WTC11 (cell line): Measurements from ENCODE around the gene OPCML. TPM values are rescaled to one million over a fixed set of nuclear protein-coding genes. Genes with fewer than 3 reads are reported as not detected.
A peak's percentile ranks its signal among the peaks of the same experiment; 100 is the strongest.

Experiments used
- ATAC-seq: fragments of 200-7000 bp; cut with Tn5 transposase; 2 replicates; pipeline ENCODE4 v1.10.0; 2021; ENCODE audit warnings: mild to moderate bottlenecking, moderate library complexity
- CTCF ChIA-PET: fragments of 300-600 bp; sonication (Branson Sonifier 250); formaldehyde crosslinking; loops from one replicate; lab custom pipeline; 2021; ENCODE audit warnings: antibody characterized with exemption; lab: Charles Lee
- POLR2A ChIA-PET: fragments of 350-600 bp; sonication (Branson Sonifier 250); formaldehyde crosslinking; loops from one replicate; lab custom pipeline; 2021; ENCODE audit warnings: antibody characterized with exemption; lab: Charles Lee
- DNase-seq: peaks from one replicate; pipeline ENCODE4 v3.0.0; 2021; ENCODE audit warnings: low spot score
- H3K27ac Mint-ChIP-seq: 2 replicates; pipeline ENCODE4 v1.8.0; 2021; ENCODE audit warnings: mixed read lengths
- H3K27me3 Mint-ChIP-seq: 2 replicates; pipeline ENCODE4 v1.8.0; 2021; ENCODE audit warnings: low read depth, mild to moderate bottlenecking, moderate library complexity, mixed read lengths
- H3K36me3 Mint-ChIP-seq: 2 replicates; pipeline ENCODE4 v1.8.0; 2021; ENCODE audit warnings: mixed read lengths
- H3K4me1 Mint-ChIP-seq: 2 replicates; pipeline ENCODE4 v1.8.0; 2022; ENCODE audit warnings: mixed read lengths
- H3K4me3 Mint-ChIP-seq: 2 replicates; pipeline ENCODE4 v1.8.0; 2021; ENCODE audit warnings: mild to moderate bottlenecking, moderate library complexity, mixed read lengths
- H3K9me3 Mint-ChIP-seq: 2 replicates; pipeline ENCODE4 v1.8.0; 2021; ENCODE audit warnings: mixed read lengths
- AFF4 ChIP-seq: sonication (generic); formaldehyde crosslinking; IDR thresholded peaks from 2 replicates; pipeline ENCODE4 v1.8.1; 2023; ENCODE audit warnings: mild to moderate bottlenecking, missing genetic modification reagents, borderline replicate concordance
- ARID4B ChIP-seq: sonication (generic); formaldehyde crosslinking; IDR thresholded peaks from 2 replicates; pipeline ENCODE4 v1.8.0; 2023; ENCODE audit warnings: missing genetic modification reagents, mild to moderate bottlenecking, borderline replicate concordance
- ATF6 ChIP-seq: sonication (generic); formaldehyde crosslinking; IDR thresholded peaks from 2 replicates; pipeline ENCODE4 v1.8.1; 2023; ENCODE audit warnings: mild to moderate bottlenecking, missing genetic modification reagents
- FOXK1 ChIP-seq: sonication (generic); formaldehyde crosslinking; IDR thresholded peaks from 2 replicates; pipeline ENCODE4 v1.8.0; 2022; ENCODE audit warnings: mild to moderate bottlenecking, moderate library complexity, missing genetic modification reagents
- MLX ChIP-seq: sonication (generic); formaldehyde crosslinking; IDR thresholded peaks from 2 replicates; pipeline ENCODE4 v1.8.1; 2023; ENCODE audit warnings: mild to moderate bottlenecking, missing genetic modification reagents, moderate library complexity
- NFATC4 ChIP-seq: fragments of 250-450 bp; sonication (Bioruptor Pico); IDR thresholded peaks from 2 replicates; pipeline ENCODE4 v1.9.0; 2021; ENCODE audit warnings: mild to moderate bottlenecking
- NR2C2 ChIP-seq: sonication (generic); formaldehyde crosslinking; IDR thresholded peaks from 2 replicates; pipeline ENCODE4 v1.8.0; 2022; ENCODE audit warnings: mild to moderate bottlenecking, missing genetic modification reagents
- RELA ChIP-seq: sonication (generic); formaldehyde crosslinking; IDR thresholded peaks from 2 replicates; pipeline ENCODE4 v1.8.1; 2022; ENCODE audit warnings: missing genetic modification reagents, mild to moderate bottlenecking, borderline replicate concordance
- RORB ChIP-seq: fragments of 250-450 bp; sonication (Bioruptor Pico); IDR thresholded peaks from 2 replicates; pipeline ENCODE4 v1.9.0; 2021; ENCODE audit warnings: mild to moderate bottlenecking
- SMAD3 ChIP-seq: sonication (generic); formaldehyde crosslinking; IDR thresholded peaks from 2 replicates; pipeline ENCODE4 v1.8.0; 2022; ENCODE audit warnings: missing genetic modification reagents, mild to moderate bottlenecking, borderline replicate concordance
- STAT6 ChIP-seq: sonication (generic); formaldehyde crosslinking; conservative IDR thresholded peaks from 2 replicates; pipeline ENCODE4 v1.8.1; 2023; ENCODE audit warnings: mild to moderate bottlenecking, low read depth, missing genetic modification reagents, moderate library complexity
- TCF7 ChIP-seq: sonication (generic); formaldehyde crosslinking; IDR thresholded peaks from 2 replicates; pipeline ENCODE4 v1.8.0; 2022; ENCODE audit warnings: mild to moderate bottlenecking, low read depth, missing genetic modification reagents, moderate library complexity
- TP53 ChIP-seq: sonication (generic); formaldehyde crosslinking; IDR thresholded peaks from 2 replicates; pipeline ENCODE4 v1.8.1; 2023; ENCODE audit warnings: mild to moderate bottlenecking, missing genetic modification reagents
- ZNF138 ChIP-seq: sonication (generic); formaldehyde crosslinking; conservative IDR thresholded peaks from 2 replicates; pipeline ENCODE4 v1.8.1; 2022; ENCODE audit warnings: mild to moderate bottlenecking, moderate library complexity, missing genetic modification reagents
- total RNA-seq: library from RNA; stranded (reverse); gene quantifications from 3 replicates; pipeline ENCODE4 v1.2.3, GENCODE V29; 2021
- TF ChIP-seq, protein P1 (sequence below): sonication (generic); formaldehyde crosslinking; IDR thresholded peaks from 2 replicates; pipeline ENCODE4 v1.8.1; 2022; ENCODE audit warnings: low read depth, missing genetic modification reagents, borderline replicate concordance
- TF ChIP-seq, protein P2 (sequence below): sonication (generic); formaldehyde crosslinking; IDR thresholded peaks from 2 replicates; pipeline ENCODE4 v1.8.0; 2023; ENCODE audit warnings: missing genetic modification reagents
- TF ChIP-seq, protein P3 (sequence below): sonication (generic); formaldehyde crosslinking; IDR thresholded peaks from 2 replicates; pipeline ENCODE4 v1.8.1; 2023; ENCODE audit warnings: mild to moderate bottlenecking, moderate library complexity, missing genetic modification reagents

Gene OPCML
- total RNA-seq, 1 experiment from 2014 or later = 1.5 TPM

DNA sequence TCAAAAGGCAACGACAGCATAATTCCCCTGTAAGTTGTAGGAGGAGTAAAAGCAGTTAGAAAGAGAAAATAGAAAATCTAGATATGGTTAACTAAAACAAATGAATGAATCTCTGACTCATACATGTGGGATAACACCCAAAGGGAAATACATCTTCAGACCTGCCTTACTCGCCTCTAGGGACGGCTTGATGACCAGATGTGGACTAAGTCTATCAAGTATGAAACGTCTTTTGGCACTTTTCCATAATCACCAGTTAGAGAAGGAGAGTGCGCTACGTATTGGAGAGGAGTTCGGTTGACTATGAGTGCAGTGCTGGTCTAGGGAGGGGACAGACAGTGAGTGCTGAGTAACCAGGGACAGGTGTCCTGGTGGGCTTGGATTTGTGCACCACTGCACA is 459.9 kb downstream of the OPCML start (continued):
- TF ChIP-seq, protein P1, sequence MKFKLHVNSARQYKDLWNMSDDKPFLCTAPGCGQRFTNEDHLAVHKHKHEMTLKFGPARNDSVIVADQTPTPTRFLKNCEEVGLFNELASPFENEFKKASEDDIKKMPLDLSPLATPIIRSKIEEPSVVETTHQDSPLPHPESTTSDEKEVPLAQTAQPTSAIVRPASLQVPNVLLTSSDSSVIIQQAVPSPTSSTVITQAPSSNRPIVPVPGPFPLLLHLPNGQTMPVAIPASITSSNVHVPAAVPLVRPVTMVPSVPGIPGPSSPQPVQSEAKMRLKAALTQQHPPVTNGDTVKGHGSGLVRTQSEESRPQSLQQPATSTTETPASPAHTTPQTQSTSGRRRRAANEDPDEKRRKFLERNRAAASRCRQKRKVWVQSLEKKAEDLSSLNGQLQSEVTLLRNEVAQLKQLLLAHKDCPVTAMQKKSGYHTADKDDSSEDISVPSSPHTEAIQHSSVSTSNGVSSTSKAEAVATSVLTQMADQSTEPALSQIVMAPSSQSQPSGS = no peak
- TF ChIP-seq NFATC4 (CRISPR knock-in tag) = no peak

DNA sequence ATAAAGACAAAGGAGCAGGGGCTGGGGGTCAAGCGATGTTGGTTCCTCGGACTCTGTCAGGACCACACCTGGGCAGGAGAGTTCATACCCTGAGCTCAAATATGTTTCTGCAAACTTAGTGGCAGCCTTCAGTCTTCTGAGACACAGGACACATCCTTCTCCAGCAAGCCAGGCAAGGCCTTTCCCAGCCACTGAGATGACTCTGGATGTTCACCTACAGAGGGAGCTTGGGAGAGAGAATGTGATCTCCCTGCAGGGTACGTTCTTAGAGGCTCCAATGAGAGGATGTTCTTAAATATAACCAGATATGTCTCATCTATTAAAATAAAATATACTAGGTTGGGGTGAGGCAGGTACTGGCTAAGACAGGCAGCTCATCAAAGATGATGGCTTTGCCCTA is 461.5 kb downstream of the OPCML start:
- DNase-seq = no peak
- H3K27me3 Mint-ChIP-seq = no peaks in the 10 kb centered on the region; the same call in 1 of the 2 replicates
- ChIA-PET CTCF (interaction anchor here (0.8 to 3.1 kb wide), 11 partner anchors 8 to 765 kb away, joined by 3 to 23 read pairs (median 6); no protein-coding TSS in a partner anchor), POLR2A (no interaction called here)
- peaks cover 37% of the 10 kb centered on the region for H3K4me1 Mint-ChIP-seq
- no peak overlapping the region for H3K27ac Mint-ChIP-seq
- H3K9me3 Mint-ChIP-seq = no peaks in the 10 kb centered on the region
- ATAC-seq = peak; percentile 70
- H3K4me3 Mint-ChIP-seq = peak overlapping the region; percentile 15; the same call in 1 of the 2 replicates
- no peaks in the 10 kb centered on the region for H3K36me3 Mint-ChIP-seq
- no peak for TF ChIP-seq ARID4B (CRISPR knock-in tag)
- no peak for TF ChIP-seq FOXK1 (CRISPR knock-in tag)
- no peak for TF ChIP-seq STAT6 (CRISPR knock-in tag)
- TF ChIP-seq AFF4 (CRISPR knock-in tag) = no peak
- TF ChIP-seq NR2C2 (CRISPR knock-in tag) = no peak
- TF ChIP-seq RELA (CRISPR knock-in tag) = no peak
- no peak for TF ChIP-seq TP53
- no peak for TF ChIP-seq ZNF138 (CRISPR knock-in tag)
- TF ChIP-seq, protein P2, sequence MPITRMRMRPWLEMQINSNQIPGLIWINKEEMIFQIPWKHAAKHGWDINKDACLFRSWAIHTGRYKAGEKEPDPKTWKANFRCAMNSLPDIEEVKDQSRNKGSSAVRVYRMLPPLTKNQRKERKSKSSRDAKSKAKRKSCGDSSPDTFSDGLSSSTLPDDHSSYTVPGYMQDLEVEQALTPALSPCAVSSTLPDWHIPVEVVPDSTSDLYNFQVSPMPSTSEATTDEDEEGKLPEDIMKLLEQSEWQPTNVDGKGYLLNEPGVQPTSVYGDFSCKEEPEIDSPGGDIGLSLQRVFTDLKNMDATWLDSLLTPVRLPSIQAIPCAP (CRISPR knock-in tag) = no peak
- TF ChIP-seq, protein P3, sequence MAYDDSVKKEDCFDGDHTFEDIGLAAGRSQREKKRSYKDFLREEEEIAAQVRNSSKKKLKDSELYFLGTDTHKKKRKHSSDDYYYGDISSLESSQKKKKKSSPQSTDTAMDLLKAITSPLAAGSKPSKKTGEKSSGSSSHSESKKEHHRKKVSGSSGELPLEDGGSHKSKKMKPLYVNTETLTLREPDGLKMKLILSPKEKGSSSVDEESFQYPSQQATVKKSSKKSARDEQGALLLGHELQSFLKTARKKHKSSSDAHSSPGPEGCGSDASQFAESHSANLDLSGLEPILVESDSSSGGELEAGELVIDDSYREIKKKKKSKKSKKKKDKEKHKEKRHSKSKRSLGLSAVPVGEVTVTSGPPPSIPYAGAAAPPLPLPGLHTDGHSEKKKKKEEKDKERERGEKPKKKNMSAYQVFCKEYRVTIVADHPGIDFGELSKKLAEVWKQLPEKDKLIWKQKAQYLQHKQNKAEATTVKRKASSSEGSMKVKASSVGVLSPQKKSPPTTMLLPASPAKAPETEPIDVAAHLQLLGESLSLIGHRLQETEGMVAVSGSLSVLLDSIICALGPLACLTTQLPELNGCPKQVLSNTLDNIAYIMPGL (CRISPR knock-in tag) = no peak
- TF ChIP-seq SMAD3 = no peak
- TF ChIP-seq TCF7 (CRISPR knock-in tag) = no peak
- no peak for TF ChIP-seq ATF6 (CRISPR knock-in tag)
- no peak for TF ChIP-seq MLX
- TF ChIP-seq RORB (CRISPR knock-in tag) = no peak
